Measurements from ENCODE around the gene SLC38A10. TPM values are rescaled to one million over a fixed set of nuclear protein-coding genes. Genes with fewer than 3 reads are reported as not detected.

The SLC38A10 gene
- total and polyA plus RNA-seq, 2 of the 13 experiments (the other 11 are each of a cell fraction or from before 2014, with no cell fraction given): 23.4 to 55.8 TPM

GRCh38 chr17:81329927-81330883 lies 35.1 kb upstream of the SLC38A10 start (continued):
- TF ChIP-seq SP4 (CRISPR knock-in tag; IDR thresholded peaks at IDR 0.05): no peak
- TF ChIP-seq ZNF276 (CRISPR knock-in tag; IDR thresholded peaks at IDR 0.05; ENCODE audit: low read depth): no peak
- no peak for TF ChIP-seq ZNF513 (CRISPR knock-in tag; conservative IDR thresholded peaks at IDR 0.05)
- no peak for TF ChIP-seq AHDC1 (CRISPR knock-in tag; IDR thresholded peaks at IDR 0.05; ENCODE audit: borderline replicate concordance)
- peak; percentile 14; the same call in 1 of the 2 replicates for TF ChIP-seq UBTF (CRISPR knock-in tag; IDR thresholded peaks at IDR 0.05)
- no peak for TF ChIP-seq ATF7 (IDR thresholded peaks at IDR 0.05)
- TF ChIP-seq ATF7 (CRISPR knock-in tag; IDR thresholded peaks at IDR 0.05): no peak
- TF ChIP-seq GABPA (IDR thresholded peaks at IDR 0.05; ENCODE audit: low read depth, low read length): no peak
- no peak for TF ChIP-seq GABPA (CRISPR knock-in tag; IDR thresholded peaks at IDR 0.05; ENCODE audit: low read depth)
- no peak for TF ChIP-seq TOE1 (CRISPR knock-in tag; IDR thresholded peaks at IDR 0.05)
- no peak for TF ChIP-seq POLR2A (IDR thresholded peaks at IDR 0.05; ENCODE audit: insufficient read depth in 1 of 2, low read depth in 2 of 2, low read length in 2 of 2)
- no peak for TF ChIP-seq ZNF501 (CRISPR knock-in tag; IDR thresholded peaks at IDR 0.05)

Measured in HepG2 (cell line).